GM18868 (cell line): ENCODE results near the gene SCAF1.

Experiments used
- ATAC-seq: cut with Tn5 transposase; IDR thresholded peaks from one replicate; pipeline ENCODE4 v1.9.1; 2021; ENCODE audit warnings: mild to moderate bottlenecking, moderate library complexity; ENCODE audit not compliant: unreplicated experiment

Gene SCAF1

DNA sequence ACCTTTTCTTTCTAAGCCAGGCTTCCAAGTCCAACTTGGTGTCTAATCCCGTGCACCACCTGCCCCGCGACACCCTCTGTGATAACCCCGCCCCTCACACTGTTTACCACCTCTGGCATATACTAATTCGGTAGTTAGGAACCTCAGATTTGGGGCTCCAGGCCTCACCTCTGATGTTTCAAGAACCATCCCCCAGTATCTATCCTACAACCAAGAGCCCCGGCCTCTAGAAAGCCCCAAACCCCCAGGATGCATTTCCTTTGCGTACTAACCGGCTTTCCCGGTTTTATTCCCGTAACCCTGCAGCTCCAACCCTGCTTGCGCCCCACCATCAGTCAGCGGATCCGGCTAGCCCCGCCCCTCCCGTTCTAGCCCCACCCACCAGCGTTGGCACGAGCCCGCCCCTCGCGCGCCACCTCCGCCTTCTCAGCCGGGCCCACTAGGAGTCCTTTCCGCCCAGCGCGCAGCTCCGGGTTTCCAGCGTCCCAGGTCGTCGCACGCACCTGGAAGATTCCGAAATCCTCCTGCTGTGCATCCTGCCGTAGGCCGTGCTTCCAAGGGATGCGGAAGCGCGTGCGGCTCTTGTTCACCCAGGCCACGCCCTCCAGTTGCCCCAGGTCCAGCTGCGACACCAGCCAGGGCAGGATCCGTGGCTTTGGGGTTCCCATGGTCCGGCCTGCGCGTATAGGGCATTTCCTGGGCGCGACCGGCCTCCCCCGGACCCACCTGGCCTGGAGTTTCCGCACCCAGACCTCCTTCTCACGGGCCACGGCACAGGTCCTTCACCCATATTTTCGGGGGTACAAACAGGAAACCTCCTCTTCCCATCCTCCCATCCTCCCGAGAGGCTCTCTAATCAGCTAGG lies 22.4 kb downstream of the SCAF1 start:
- ATAC-seq = no peak

DNA sequence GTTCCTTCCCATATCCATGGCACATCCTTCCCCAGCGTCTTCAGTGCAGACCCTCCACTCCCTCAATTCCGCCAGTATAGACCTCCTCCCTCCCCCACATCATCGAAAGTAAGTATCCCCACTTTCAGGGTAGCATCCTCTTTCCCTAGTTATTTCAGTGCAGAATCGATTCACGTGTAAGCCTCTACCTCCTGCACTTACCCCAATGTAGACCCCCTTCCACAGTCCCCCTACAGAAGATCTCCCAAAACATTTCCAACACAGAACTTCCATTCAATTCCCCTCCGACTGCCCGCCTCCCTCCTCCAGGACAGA lies 23.0 kb downstream of the SCAF1 start:
- no peak for ATAC-seq

DNA sequence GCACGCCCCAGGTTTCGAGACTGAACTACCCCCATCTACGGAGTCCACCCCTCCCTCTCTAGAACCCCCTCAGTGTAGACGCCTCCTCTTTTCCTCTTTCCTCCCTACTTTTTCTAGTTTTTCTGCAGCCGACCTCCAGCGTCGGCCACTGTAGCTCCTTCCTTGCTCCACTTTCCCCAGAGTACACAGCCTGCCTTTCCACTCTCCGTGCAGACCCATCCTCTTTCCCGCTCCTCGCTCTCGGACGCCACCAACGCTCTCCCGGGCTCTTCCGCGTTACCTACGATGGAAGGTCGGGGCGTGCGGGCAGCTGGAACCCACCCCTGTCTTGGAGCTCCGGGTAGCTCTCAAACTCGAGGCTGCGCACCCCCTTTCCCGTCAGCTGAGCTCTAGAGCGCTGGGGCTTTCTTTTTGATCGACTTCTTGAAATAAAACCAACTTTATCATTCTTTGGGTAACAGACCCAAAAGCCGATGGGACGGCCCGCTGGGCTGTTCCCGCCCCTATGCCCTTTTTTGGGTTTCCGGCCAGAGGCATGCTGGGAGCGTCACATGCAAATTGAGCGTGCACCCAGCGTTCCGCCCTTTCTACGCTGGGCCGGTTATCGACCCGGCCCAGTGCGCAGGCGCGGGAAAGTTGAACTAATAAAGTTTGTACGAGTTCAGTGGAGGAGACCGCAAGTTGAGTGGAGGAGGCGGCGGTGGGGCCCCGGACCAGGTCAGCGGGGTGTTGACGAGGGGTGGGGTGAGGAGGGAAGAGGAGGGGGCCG lies 23.5 kb downstream of the SCAF1 start, which contains the start of the genes BCL2L12 and IRF3:
BCL2L12 (plus strand) TSS at position 583 of the 769 bp plus-strand sequence. CDS start 760 bp downstream, outside the sequence.
IRF3 (minus strand) TSS at position 507 of the 769 bp plus-strand sequence. CDS start 1,019 bp downstream, outside the sequence.
- peak; percentile 79 for ATAC-seq

DNA sequence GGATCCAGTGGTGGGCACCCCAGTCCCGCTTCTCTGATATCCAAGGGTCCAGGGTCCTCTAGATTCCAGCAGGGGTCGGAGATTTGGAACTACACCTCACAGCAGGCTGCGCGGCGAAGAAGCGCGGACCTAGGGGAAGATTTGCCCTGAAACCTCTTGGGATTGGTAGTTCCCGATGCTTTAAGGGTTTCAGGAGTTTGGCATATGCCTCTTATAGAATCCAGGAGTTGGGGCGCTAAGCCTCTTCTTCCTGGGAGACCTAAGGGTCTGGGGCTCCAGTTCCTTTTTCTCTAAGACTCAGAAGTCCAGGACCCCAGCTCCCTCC lies 24.1 kb downstream of the SCAF1 start:
- no peak for ATAC-seq

DNA sequence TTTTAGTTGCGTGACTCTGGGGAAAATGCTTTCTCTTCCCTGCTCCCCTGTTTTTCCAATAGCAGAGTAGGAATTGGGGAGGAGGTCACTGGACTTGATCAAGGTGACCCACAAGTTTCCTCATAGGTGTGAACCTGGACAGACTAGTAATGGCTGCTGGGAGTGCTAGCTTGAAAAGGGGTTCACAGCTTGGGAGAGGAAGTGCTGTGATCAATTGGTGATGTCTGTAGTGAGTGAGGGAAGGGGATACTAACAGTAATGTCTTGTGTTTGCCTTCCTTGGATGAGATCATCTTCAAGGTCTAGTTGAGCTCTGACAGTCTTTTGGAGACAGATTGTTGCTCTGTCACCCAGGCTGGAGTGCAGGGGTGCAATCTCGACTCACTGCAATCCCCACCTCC lies 25.5 kb downstream of the SCAF1 start:
- ATAC-seq = no peak

DNA sequence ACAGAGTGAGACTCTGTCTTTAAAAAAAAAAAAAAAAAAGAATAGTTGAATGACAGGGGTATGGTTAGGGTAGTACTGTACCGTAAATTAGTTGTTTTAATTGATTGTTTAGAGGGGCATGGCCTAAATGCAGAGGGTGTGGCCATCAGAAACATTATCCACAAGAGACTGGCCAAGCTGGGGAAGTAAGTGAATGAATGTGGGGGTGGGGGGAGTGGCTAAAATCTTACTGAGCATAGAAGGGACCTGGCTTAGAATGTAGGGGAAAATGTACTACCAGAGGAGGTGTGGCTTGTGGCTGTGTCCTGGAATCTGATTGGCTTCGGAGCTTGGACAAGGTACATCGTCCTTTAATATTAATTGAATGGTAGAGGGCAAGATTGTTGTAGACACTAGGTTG lies 27.5 kb downstream of the SCAF1 start:
- ATAC-seq = no peak

DNA sequence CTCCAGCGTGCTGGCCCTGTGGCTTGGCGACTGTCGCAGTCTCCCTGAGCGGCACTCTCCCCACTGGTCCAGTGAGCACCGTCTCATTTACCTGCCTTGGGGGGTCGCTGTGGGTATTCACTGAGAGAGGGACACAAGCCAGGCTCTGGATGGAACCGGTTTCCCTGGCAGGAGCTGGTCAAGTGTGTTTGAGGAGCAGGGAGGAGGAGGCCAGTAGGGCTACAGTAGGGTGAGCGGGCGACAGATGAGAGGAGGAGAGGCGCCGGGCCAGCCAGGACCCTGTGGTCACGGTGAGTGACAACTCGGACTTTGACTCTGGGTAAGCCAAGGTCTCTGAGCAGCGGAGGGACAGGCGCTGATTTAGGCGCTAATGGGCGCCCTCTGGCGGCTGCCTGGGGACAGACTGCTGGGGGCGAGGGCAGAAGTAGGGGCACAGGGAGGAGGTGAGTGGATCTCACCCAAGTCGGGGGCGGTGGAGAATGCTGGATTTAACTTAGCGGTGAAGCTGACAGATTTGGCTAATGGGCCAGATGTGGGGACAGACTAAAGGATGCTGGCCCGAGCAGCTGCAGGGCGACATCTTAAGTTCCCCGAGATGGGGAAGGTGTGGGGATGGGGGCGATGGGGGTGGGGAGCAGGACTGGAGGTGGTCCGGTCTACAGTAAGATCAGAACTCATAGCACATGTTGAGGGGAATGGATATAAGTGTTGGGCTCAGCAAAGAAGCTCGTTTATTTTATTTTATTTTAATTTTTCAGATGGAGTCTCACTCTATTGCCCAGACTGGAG lies 30.3 kb downstream of the SCAF1 start:
- no peak for ATAC-seq

DNA sequence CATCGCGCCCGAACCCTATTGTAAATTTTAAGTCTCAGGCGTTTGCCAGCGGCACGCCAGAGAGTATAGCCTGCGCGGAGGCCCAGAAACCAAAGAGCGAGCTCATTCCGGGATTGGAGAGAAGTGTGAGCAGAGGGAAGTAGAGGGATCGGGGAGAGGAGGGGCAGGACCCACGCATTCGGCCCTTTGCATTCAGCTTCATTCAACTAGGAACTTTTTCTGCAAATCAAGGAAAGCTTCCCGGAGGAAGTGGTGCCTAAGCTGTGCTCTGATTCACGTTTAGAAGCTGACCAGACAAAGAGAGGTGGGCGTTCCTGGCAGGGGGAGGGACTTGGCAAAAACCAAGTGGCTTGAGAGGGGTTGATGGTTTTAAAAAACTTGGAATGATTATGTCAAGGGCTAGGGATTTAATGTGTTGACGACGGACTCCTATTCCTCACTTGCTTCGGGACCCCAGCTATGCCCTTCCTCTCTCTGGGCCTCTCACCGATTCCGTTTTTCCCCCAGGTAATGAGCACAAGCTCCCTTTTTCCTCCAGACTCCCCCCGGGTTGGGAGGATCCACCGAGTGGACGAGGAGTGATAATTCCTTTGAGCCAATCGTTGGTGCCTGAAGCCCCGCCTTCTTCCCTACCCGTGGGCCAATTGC lies 34.3 kb downstream of the SCAF1 start:
- no peak for ATAC-seq

DNA sequence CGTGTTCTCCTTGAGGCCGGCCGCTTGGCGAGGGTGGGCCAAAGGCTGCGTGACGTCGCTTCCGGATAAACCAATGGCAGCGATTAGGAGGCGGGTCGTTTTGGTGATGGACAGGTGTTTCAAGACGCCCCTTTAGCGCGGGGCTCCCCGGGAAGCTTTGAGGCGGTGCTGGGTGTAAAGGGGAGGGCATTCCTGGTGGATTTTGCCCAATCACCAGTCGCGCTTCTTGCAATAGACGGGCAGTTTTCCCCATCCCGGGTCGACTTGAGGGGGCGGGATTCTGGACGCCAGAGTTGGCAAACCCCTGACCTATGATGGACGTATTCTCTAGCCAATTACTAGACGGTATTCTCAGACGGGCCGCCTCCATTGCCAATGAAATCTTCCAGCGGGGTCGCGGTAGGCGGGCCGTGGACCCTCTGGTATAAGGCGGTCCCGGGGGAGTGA lies 34.8 kb downstream of the SCAF1 start:
- peak; percentile 61 for ATAC-seq

DNA sequence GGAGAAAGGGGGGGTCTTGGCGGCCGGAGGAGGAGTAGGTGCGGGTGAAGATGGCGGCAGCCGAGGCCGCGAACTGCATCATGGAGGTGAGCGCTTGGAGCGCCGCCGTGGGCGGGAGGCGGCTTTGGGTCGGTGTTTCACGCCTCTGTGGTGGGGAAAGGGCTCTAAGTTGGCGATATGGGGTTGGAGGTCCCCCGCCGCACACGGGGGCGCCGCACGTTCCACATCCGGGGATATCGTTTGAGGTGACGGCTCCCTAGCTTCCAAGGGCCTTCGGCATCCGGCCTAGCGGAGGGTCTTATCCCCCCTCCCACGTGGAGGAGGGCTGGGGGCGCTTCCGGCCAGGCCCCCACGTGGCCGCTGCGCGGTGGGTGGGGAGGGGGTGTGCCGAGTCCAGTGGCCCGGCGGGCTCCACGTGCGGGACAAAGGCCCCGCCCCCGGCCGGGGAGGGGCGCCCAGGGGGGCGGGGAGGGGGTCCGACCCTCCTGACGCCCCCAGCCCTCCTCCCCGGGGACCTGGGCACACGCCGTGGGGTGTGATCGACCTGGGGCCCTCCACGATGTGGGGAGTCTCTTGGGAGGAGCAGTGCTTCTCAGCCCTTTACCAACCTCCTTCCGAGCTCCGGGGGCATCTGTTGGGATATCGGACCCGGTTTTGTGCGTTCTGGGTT lies 35.4 kb downstream of the SCAF1 start, which contains the start of gene PRMT1:
PRMT1 (plus strand) TSS at position 41 of the 670 bp plus-strand sequence; CDS start at position 51, 10 bp downstream.
- no peak for ATAC-seq

DNA sequence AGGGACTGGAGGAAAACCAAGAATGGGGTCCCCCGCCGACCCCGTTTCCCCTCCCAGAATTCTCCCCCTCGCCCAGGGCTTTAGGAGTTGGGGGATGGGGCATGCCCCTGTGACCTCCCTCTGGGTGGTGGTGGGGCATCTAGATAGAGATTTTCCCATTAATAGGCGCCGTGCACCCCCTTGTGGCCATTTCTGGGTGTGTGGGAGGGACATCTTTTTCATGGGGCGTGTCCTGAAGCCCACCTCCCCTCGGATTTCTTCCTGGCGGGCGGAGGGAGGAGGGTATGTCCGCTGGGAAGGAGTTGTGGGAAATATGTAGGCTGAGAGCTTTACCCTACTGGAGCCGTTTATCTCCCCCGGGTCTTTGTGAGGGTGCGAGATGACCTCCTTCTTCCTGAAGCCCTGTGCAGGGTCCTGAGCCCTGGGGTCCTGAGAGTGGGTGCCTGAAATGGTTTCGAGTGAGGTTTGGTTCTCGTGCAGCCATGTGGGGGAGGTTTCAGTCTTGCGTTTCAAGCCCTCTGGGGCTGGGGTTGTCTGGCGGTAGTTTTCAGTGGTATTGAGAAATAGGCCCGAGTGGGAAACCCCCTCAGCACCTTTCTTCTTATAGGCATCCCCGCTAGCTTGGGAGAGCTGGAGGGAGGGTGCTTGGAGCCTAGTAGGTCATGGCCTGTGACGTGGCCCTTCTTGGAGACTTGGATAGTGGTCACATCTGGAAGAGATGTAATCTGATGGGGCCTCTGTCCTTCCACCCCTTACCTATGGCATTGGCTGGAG lies 36.1 kb downstream of the SCAF1 start:
- ATAC-seq = no peak

DNA sequence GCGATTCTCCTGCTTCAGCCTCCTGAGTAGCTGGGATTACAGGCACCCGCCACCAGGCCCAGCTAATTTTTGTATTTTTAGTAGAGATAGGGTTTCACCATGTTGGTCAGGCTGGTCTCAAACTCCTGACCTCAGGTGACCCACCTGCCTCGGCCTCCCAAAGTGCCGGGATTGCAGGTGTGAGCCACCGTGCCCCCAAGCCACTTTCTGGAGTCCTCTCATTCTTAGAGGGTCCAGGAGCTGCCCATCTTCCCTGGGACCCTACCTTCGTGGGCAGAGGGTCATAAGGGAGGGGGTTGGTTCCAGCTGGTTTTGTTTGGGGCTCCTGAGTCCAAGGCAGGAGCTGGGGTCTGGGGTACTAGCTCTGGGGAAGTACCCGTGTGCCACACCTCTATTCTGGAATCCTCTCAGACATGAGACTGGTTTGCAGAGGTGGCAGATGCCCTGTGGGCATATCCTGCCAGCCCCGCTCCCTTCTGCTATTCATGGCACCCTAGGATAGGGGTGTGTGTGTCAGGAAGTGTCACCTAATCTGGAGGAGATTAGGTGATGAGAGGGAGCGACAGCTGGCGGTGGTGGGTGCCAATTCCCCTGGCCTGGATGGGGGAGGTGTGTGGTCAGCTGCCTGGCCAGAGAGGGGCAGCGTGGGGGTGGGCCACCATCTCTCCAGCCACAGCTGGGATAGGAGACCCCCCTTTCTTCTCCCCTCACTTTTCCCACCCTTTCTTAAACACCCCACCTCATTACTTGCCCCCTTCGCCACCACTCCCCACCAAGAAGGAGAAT lies 37.2 kb downstream of the SCAF1 start:
- no peak for ATAC-seq

DNA sequence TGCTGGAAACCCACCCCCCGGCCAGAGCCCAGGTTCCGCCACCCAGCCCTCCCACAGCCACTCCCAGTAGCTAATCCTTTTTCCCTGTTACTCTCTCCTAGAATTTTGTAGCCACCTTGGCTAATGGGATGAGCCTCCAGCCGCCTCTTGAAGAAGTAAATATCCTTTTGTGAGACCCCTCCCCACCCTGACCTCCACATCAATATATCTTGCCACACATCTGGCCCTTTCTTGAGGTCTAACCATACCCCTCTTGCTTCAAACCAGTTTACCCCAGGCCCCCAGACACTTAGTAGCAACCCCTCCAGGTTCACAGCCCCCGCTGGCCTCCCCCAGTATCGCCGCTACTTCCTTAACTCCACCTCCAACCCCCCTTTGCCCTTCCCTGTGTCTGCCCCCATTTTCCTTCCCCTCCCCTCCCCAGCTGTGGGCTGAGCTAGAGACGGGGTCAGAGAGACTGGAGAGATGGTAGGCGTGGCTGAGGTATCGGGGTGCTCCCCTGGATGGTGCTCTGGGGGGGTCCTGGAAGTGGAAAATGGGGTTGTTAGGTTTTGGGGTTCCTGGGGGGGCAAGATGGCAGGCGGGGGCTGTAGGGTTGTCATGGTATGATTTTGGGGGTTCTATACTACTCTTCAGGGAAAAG lies 37.9 kb downstream of the SCAF1 start:
- no peak for ATAC-seq

DNA sequence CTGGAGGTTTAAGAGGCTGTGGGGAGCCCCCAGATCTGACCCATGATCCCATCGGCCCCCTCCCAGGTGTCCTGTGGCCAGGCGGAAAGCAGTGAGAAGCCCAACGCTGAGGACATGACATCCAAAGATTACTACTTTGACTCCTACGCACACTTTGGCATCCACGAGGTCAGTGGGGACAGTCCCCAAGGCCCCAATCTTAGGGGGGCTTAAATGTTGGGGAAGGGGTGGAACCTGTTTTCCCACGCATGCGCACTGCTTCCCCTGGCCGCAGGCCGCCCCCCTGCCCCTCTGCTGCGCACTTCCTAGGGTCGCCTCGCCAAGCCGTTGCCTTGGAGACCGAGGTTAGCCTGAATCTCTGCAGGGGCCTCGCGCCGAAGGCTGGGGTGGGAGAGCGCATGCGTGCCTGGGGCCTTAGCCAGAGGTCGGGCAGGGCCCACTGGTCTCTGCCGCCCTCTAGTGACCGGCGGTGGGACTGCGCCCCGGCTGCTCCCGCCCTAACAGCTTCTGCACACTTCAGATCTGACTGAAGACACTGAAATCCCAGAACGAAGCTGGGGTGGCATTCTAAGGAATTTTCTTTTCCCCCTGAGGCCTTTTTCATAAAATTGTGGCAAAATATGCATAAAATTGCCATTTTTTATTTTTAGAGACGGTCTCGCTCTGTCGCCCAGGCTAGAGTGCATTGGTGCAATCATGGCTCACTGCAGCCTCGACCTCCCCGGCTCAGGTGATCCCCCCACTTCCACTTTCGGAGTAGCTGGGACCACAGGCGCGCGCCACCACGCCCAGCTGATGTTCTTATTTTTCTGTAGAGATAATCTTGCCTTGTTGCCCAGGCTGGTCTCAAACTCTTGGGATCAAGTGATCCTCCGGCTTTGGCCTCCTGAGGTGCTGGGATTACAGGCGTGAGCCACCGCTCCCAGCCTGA lies 38.7 kb downstream of the SCAF1 start:
- no peak for ATAC-seq

DNA sequence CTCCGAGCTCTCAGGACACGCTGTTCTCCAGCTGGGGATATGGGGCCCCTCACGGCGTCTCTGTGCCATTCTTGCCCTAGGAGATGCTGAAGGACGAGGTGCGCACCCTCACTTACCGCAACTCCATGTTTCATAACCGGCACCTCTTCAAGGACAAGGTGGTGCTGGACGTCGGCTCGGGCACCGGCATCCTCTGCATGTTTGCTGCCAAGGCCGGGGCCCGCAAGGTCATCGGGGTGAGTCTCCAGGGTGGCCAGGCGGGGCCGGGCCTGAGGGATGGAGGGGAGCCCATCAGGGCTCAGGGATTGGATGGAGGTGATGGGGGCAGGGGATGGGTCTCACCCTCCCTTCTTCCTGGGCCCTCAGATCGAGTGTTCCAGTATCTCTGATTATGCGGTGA lies 39.8 kb downstream of the SCAF1 start:
- ATAC-seq = no peak

DNA sequence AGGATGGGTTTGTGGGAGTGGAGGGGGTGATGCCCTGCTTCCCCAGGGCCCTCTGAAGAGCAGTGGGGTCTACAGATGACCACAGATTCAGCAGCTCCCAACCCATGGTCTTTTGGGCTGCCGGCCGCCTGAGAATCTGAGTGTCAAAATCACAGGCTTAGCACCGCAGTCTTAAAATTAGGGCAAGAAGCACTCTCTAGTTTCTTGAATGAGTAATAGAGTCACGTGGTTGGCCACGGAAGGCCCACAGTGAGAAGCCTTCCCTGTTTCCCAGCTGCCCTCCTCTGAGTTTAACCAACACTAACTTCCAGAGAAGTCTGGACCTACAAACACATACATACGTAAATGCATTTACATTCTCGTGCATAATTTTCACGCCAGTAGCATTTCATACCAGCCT lies 40.3 kb downstream of the SCAF1 start:
- no peak for ATAC-seq

DNA sequence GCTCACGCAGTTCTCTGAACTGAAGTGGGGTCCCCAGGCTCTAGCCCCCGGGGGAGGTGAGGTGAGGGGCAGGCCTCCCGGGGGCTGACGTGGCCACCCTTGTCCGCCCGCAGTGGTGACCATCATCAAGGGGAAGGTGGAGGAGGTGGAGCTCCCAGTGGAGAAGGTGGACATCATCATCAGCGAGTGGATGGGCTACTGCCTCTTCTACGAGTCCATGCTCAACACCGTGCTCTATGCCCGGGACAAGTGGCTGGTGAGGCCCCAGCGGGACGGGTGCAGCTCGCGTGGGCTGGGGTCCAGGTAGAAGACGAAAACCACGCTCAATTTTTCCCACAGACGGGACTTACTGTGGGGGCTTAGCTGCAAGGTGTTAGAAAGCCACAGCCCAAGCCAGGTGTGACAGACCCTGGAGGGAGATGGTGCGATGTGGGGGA lies 41.8 kb downstream of the SCAF1 start:
- ATAC-seq = no peak
